Type B pancreatic cell (in vitro differentiated cells): ENCODE data around the gene CBARP. TPM values are rescaled to one million over a fixed set of nuclear protein-coding genes. Genes with fewer than 3 reads are reported as not detected.

Experiments
- DNase-seq: peaks from one replicate; pipeline ENCODE4 v3.0.0; 2021; ENCODE audit warnings: mixed read lengths; ENCODE audit not compliant: unreplicated experiment; ENCODE audit errors: extremely low spot score
- H3K27ac Mint-ChIP-seq: 2 replicates; pipeline ENCODE4 v1.8.0; 2021; ENCODE audit warnings: mild to moderate bottlenecking, mixed read lengths
- H3K27me3 Mint-ChIP-seq: 2 replicates; pipeline ENCODE4 v1.8.0; 2021; ENCODE audit warnings: mixed read lengths
- H3K36me3 Mint-ChIP-seq: 2 replicates; pipeline ENCODE4 v1.8.0; 2021; ENCODE audit warnings: mixed read lengths
- H3K4me1 Mint-ChIP-seq: one replicate; pipeline ENCODE4 v1.8.0; 2021; ENCODE audit warnings: mixed read lengths; ENCODE audit not compliant: unreplicated experiment
- H3K4me3 Mint-ChIP-seq: 2 replicates; pipeline ENCODE4 v1.8.0; 2021; ENCODE audit warnings: mild to moderate bottlenecking, mixed read lengths
- H3K9me3 Mint-ChIP-seq: 2 replicates; pipeline ENCODE4 v1.8.0; 2021; ENCODE audit warnings: mixed read lengths
- total RNA-seq: library from RNA; stranded (reverse); gene quantifications from 2 replicates; pipeline ENCODE4 v1.2.1, GENCODE V29; 2021; ENCODE audit warnings: low replicate concordance
- TF ChIP-seq, protein P1 (sequence below): fragments of 200-600 bp; sonication (generic); conservative IDR thresholded peaks from 2 replicates; pipeline ENCODE4 v1.5.0; 2021; ENCODE audit warnings: antibody characterized with exemption, mild to moderate bottlenecking

Gene CBARP
- total RNA-seq, 1 donor from 2014 or later: 10.8 TPM

DNA sequence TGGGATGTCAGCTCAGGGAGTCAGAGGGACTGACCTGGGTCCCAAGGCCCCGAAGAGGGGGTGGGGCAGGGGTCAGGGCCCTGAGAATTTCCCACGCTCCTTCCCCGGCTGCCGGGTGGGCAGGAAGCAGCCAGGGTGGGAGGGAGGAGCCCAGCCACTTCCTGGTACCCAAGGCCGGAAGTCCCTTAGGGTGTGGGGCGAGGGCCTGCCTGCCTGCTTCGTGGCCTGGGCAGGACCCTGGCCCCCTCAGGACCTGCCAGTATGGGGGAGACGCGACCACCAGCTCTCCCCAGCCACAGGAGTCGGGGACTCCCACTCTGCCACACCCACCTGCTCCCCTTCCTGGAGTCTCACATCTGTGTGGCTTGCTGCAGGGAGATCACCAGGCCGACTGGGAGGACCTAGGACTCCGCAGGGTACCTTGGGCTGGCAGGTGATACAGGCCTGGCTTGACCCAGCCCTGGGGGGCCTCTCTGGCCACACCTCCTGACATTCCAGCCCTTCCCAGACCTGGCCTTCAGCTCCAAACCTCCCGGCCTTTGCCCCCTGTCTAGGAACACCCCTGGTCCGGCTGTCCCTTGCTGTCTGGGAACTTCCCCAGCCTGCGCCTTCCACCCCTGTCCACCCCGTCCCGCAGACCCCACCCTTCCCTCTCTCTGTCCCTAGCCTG is 21.5 kb upstream of the CBARP start:
- peak overlapping the region; percentile 96 for H3K27ac Mint-ChIP-seq
- TF ChIP-seq, protein P1, sequence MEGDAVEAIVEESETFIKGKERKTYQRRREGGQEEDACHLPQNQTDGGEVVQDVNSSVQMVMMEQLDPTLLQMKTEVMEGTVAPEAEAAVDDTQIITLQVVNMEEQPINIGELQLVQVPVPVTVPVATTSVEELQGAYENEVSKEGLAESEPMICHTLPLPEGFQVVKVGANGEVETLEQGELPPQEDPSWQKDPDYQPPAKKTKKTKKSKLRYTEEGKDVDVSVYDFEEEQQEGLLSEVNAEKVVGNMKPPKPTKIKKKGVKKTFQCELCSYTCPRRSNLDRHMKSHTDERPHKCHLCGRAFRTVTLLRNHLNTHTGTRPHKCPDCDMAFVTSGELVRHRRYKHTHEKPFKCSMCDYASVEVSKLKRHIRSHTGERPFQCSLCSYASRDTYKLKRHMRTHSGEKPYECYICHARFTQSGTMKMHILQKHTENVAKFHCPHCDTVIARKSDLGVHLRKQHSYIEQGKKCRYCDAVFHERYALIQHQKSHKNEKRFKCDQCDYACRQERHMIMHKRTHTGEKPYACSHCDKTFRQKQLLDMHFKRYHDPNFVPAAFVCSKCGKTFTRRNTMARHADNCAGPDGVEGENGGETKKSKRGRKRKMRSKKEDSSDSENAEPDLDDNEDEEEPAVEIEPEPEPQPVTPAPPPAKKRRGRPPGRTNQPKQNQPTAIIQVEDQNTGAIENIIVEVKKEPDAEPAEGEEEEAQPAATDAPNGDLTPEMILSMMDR: no peak
- H3K36me3 Mint-ChIP-seq: peaks cover 10% of the 10 kb centered on the region

DNA sequence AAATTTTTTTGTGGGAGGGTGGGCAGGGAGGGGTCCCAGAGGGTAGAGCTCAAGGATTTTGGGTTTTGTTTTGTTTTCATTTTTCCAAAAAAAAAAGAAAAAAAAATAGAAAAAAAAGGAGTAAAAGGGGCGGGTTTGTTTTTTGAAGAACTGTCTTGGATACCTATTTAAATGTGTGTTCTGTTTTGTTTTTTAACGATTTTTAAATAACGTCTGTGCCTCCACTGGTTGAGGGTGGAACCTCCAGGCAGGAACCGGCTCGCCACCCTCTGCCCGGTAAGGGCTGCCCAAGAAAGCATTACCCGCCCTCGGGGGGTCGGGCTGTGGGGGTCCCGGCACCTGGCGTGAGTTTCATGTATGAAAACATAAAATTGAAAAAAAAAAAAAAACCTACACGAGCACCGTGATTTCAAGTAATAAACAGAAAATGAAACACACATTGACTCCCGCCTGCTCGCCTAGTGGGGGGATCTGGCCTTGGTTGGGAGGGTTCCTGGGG is 21.0 kb upstream of the CBARP start:
- Mint-ChIP-seq H3K4me3 (peak overlapping the region; percentile 59), H3K36me3 (peaks cover 10% of the 10 kb centered on the region), H3K27me3 (no peaks in the 10 kb centered on the region), H3K4me1 (peaks cover 36% of the 10 kb centered on the region), H3K27ac (peak overlapping the region; percentile 96), H3K9me3 (no peaks in the 10 kb centered on the region)
- TF ChIP-seq, protein P1: no peak
- DNase-seq: no peak

More for the DNA sequence above, 21.5 kb upstream of the CBARP start:
- no peaks in the 10 kb centered on the region for H3K9me3 Mint-ChIP-seq
- no peak for DNase-seq
- H3K4me1 Mint-ChIP-seq: peaks cover 36% of the 10 kb centered on the region
- H3K27me3 Mint-ChIP-seq: no peaks in the 10 kb centered on the region
- H3K4me3 Mint-ChIP-seq: peak overlapping the region; percentile 74

- Mint-ChIP-seq H3K27me3 (no peaks in the 10 kb centered on the region), H3K27ac (peak overlapping the region; percentile 96), H3K9me3 (no peaks in the 10 kb centered on the region), H3K4me3 (peak overlapping the region; percentile 25), H3K36me3 (peaks cover 10% of the 10 kb centered on the region), H3K4me1 (peaks cover 33% of the 10 kb centered on the region)
- DNase-seq: no peak
- TF ChIP-seq, protein P1: no peak
Observed at GRCh38 chr19:1258163-1258492, 20.3 kb upstream of the CBARP start.

DNA sequence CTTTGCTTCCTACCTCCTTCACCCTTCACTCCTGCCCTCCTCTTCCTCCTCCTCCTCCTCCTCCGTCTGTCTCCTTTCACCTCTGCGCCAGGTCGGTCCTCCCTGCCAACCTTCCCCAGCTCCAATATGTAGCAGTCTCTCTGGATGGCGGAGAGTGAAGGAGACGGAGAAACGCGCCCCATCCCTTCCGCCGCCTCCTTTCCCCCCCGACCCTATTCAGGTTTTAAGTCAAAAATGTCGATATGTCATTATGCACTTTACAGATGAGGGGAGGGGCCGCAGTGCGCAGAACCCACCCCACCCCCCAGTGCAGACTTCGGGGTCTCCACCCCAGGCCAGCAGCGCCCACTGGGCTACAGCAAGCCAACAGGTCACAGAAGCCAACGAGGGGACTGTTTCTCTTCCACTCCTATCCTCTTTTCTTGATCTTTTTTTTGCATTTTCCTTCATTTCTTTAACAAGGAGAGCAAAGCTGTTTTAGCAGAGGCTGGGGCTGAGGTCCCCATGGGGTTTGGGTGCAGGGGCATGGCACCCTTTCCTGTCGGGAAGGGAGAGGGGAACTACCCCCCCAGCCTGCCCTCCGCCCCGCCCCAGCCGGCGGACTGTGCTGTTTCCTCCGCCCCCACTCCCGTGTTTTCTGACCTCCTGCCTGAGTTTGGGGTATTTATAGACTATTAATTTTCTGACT is 19.8 kb upstream of the CBARP start:
- Mint-ChIP-seq H3K4me3 (peak overlapping the region; percentile 51), H3K9me3 (no peaks in the 10 kb centered on the region), H3K27ac (peak overlapping the region; percentile 96), H3K36me3 (peaks cover 10% of the 10 kb centered on the region), H3K4me1 (peaks cover 32% of the 10 kb centered on the region), H3K27me3 (no peaks in the 10 kb centered on the region)
- no peak for DNase-seq
- TF ChIP-seq, protein P1: no peak

GRCh38 chr19:1256646-1257474 is 19.1 kb upstream of the CBARP start:
- Mint-ChIP-seq H3K4me3 (peak overlapping the region; percentile 51), H3K4me1 (peaks cover 30% of the 10 kb centered on the region), H3K36me3 (peaks cover 10% of the 10 kb centered on the region), H3K9me3 (no peaks in the 10 kb centered on the region), H3K27me3 (no peaks in the 10 kb centered on the region), H3K27ac (peak overlapping the region; percentile 87)
- DNase-seq: no peak
- TF ChIP-seq, protein P1: no peak
